GM19328 (cell line): ENCODE results near the gene OR51B5.
"Not testable (repeated sequence)": the region's sequence is repeated elsewhere in the genome, so short reads cannot be mapped to it uniquely, and the experiment has no call there.

Experiments
- ATAC-seq: cut with Tn5 transposase; IDR thresholded peaks from one replicate; pipeline ENCODE4 v1.9.1; 2021; ENCODE audit warnings: mild to moderate bottlenecking, moderate library complexity; ENCODE audit not compliant: unreplicated experiment

OR51B5 gene, protein sequence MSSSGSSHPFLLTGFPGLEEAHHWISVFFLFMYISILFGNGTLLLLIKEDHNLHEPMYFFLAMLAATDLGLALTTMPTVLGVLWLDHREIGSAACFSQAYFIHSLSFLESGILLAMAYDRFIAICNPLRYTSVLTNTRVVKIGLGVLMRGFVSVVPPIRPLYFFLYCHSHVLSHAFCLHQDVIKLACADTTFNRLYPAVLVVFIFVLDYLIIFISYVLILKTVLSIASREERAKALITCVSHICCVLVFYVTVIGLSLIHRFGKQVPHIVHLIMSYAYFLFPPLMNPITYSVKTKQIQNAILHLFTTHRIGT

DNA sequence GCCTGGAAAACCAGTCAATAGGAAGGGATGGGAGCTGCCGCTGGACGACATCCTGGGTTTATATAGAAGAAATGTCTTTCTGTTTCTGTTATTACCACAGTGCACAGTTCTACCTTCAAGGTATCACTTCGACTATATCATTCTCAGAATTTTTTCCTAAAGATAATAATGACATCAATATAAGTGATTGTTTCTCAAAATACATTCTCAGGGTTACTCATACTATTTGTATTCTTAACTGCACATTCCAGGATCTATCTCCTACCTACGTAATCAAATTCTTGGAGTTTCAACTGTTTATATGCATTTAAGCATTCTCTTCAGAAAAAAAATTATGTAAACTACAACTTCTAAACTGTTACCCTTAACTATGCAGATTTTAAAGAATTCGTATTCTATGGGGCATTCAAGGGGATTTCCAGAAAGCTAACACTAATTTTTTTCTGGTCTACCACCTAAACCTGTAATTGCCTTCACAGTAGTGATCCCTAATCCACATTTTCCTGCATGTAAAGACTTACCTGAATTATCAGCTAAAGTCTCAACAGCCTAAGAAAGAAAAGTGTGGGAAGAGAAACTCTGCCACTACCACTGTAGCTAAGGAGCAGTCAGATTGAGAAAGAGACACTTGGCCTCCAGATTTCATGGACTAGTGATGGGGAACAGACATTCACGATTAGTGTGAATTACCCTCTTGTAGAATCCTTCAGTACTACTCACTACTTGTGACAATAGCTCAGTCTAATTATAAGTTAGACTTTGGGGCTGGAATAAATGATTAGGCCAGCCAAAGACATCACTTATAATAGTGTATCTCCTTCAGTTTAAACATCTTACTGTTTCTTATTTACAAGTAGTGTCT, at the start of gene OR51B5:
Gene OR51B5, minus strand, starts transcription at position 51 of the 862 bp plus-strand sequence. Its CDS starts 0 bp downstream, at position 51.
- no peak for ATAC-seq

DNA sequence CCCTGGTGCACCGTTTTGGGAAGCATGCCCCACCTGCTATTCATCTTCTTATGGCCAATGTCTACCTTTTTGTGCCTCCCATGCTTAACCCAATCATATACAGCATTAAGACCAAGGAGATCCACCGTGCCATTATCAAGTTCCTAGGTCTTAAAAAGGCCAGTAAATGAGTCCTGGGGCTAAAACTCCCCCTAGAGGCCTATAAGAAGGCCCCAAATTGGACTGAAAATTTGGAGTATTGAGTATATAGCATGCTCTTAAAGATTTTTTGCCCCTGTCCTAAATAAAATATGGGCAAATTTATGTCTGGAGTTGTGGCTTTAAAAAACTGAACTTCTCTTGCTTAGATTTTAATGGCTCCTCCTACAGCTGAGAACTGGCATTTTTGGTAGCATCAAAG, 46.9 kb upstream of the OR51B5 start:
- ATAC-seq, result no peak

DNA sequence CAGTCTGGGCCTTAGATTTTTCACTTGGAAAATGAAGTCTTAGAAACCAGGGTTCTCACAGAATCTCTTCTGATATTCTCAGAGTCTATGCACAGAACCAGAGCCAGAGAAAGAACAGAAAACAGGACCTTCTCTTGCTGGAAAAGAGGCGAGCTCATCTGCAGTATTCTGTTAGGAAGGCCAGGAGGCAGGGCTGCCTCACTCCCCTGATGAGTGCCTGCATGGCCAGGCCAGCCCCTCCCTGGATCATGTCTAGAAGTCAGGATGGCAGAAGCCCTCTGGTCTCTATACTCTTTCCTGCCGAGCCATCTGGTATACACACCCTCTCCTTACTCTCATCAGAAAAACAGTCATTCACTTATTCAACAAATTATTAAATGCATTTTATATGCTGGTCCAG, 41.0 kb upstream of the OR51B5 start:
- no peak for ATAC-seq

DNA sequence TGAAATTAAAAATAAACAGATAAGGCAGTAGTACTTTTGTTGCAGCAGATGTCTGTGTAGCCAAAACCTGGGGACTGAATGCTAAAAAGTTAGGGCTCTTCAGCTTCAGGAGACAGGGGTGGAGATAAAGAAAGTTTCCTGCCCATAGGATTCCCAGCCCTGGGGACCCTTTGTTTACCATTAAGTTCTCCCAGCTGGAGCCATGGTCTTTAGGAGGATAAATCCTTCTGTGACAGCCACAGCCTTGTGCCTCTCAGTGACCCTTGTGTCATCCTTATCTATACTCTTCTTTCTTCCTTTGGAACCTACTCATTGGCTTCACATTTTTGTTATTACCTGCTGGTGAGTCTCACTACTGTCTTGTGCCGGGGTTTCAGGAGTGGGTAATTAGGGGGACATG, 40.3 kb upstream of the OR51B5 start, which contains the start of gene OR51M1:
Gene OR51M1, plus strand, starts transcription at position 237 of the 400 bp plus-strand sequence. CDS start 5,587 bp downstream, outside the sequence.
- ATAC-seq, result no peak

DNA sequence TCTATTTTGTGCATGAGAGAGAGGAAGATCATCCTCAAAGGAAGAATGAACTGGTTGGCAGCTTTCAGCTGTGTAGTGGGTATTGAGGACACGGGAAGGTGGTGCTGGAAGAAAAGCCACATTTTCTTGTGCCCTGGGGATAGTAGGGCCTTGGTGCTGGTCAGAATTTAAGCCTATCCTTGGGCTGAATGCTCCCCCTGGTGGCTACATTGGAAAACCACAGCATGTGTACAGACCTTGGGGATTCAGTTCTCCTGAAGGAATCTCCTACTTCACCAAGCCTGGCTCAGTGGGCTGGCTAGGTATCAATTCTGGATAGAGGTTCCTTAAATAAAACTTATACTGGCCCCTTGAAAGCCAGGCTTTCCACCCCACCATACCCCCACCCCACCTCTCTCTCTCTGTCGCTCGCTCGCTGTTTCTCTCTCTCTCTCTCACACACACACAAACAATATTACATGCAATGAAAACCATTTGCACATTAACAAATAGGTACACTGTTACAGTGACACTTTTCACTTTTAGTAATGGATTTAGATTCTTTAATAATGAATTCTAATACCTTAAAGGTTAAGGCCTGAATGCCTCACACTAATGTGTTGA, 37.5 kb upstream of the OR51B5 start:
- ATAC-seq, result no peak

DNA sequence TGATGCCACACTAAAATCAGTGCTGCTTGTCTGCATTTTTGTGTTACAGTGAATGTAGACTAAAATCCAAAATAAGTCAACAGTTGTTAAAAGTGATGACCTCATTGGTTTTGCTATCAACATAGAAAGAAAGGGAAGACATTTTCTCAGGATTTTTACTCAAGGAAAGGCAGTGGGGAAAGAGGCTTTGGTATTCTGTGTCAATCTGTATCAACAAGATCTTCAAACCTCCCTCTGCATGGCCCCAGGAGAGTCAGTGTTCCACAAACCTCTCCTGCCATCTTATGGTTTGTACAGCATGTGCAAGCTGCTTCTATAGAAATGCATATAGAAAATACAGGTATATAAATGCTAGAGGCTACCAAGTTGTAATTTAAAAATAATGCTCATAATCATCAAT, 26.5 kb upstream of the OR51B5 start:
- no peak for ATAC-seq

DNA sequence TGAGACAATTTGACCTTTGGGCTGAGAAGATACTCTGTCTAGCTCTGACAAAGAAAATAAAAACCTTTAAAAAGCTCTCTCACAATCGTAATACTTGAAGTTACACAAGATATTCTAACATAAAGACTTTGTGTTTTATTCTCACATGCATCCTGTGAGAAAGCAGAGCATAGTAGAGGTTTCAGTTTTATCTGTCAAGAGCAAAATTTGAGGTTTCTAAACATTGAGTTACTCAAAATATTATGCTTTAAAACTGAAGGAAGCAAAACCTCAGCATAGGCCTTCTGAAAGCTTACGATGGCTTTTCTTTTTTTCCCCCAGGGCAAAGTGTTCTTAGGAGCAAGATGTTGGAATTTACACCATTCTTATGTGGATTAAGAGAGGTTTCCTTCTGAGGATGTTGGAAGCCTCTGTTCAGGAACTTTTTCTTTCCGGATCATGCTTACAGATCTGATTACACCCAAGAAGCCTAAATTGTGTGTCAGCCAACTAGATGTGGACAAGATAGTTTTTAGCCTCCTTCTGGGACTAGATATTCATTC, 25.2 kb upstream of the OR51B5 start:
- ATAC-seq, result no peak

DNA sequence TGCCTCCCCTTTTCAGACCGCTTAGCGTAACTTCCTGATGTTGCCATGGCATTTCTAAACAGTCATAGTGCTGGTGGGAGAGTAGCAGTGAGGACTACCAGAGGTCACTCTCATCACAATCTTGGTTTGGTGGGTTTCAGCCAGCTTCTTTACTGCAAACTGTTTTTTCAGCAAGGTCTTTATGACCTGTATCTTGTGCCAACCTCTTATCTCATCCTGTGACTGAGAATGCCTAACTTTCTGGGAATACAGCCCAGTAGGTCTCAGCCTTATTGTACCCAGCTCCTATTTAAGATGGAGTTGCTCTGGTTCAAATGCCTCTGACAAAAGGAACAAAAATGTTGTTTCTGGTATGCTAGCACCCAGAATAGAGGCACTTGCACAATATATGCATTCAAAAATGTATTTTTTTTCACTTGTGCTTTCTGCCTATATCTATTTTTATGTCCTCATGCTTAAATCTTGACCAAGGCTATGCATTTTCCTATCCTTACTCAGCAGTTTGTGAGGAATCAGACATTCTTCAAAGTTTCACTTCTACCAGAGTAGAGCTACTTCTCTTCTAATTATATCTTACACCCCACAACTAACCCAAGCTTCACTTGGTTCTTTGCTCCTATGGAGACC, 24.2 kb upstream of the OR51B5 start:
- ATAC-seq, result no peak

DNA sequence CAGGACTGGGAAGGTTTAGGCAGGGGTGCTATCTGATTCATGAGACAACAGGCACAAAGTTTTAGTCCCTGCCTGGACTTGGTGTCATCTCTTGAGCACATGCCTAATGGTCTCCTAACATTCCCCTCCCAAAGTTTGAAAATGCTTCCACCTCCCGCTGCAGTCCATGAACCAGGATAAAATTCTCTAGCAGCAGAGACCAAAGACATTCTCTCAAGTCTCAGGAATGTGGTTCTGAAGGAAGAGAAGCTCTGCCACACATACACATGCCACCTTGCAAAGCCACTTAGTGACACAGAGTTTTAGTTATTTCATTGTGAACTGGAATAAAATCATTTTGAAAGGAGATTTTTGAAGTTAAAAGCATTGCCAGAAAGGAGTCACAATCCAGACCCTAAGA, 23.5 kb upstream of the OR51B5 start:
- no peak for ATAC-seq

DNA sequence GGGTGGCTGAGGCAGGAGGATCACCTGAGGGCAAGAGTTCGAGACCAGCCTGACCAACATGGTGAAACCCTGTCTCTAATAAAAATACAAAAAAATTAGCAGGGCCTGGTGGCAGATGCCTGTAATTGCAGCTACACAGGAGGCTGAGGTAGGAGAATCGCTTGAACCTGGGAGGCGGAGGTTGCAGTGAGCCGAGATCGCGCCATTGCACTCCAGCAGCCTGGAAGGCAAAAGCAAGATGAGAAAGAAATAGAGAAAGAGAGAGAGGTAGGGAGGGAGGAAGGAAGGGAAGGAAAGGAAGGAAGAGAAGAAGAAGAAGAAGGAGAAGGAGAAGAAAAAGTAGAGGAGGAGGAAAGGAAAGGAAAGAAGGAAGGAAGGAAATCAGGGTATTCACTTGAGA, 23.0 kb upstream of the OR51B5 start:
- not testable (repeated sequence) for ATAC-seq

DNA sequence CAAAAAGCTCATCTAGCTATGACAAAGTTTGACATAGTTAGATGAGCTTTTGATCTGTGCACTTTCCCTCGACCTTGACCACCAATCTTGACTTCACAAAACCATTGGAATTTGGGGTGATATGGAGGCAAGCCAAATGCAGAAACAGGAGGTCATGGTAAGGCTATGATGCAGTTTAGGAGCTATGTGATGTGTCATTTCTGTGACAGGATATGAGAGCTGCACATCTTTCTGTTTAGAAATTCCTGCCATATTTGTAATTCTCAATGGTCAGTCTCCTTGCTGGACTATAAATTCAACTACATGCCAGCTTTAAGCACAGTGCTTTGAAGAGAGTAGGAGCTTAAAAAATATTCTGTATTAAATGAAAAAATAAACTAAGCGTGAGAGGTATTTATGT, 20.9 kb upstream of the OR51B5 start:
- no peak for ATAC-seq

DNA sequence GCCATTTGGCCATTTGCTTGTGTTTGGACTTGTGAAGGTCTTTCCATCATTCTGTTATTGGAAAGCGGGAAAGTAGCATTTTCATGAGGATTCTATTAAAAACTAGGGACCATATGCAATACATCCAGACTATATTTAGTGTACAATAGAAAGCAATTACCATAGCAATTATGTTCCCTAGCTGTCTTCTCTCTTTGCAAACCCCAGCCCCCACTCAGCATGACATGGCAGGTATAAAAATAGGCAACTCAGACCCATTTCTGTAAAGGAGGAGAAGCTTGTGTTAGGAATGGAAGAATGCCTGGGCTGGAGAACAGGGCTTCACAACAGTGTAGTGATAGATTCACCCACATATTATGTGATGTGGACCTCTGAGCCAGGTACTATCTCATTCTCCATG, 20.4 kb upstream of the OR51B5 start:
- no peak for ATAC-seq

DNA sequence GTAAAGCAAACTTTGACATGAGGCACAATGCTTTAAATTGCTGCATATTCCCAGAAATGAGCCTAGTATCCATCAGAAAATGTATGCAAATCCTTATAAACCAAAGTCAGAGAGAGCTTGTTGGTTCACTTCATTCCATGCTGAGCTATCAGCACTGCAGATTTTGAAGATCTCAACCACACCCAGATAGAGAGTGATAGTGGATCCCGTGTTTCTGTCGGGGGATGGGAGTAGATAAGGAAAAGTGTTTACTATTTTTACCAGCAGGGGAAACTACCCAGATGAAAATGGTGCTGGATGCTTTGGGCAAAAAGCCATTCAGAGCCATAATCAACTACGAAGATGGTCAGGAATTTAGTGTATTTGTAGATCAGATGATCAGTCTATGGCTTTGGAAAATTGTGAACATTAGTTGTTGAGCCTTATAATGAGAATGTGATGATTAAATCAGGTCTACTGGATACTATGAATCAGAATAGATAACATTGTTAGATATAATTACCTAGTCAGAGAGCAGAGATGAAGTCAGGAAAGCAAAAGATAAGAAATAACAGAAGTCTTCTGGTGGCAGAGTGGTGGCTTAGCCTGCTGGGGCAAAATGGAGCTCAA, 18.8 kb upstream of the OR51B5 start:
- no peak for ATAC-seq

DNA sequence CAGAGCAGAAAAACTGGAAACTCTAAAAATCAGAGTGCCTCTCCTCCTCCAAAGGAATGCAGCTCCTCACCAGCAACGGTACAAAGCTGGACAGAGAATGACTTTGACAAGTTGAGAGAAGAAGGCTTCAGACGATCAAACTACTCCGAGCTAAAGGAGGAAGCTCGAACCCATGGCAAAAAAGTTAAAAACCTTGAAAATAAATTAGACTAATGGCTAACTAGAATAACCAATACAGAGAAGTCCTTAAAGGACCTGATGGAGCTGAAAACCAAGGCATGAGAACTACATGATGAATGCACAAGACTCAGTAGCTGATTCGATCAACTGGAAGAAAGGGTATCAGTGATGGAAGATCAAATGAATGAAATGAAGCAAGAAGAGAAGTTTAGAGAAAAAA, 12.7 kb upstream of the OR51B5 start:
- ATAC-seq, result not testable (repeated sequence)

DNA sequence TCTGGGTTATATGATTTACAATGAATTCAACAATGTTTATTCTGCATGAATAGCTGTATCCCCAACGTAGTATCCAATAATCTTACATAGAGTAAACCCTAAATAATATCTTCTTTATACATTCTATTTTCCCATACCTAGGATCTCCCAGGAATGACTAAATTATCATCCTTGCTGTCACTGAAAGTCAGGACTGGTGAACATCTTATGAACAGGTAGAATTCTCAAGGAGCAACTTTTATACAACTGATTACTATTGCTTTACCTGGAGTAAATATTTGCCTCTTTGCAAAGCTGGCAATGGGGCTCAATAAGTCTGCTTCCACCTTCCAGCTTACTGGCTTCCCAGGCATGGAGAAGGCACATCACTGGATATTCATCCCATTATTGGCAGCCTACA, 7.9 kb upstream of the OR51B5 start, which contains the start of gene OR51B6:
Gene OR51B6, plus strand, starts transcription at position 301 of the 400 bp plus-strand sequence. Its CDS starts 0 bp downstream, at position 301.
- no peak for ATAC-seq

DNA sequence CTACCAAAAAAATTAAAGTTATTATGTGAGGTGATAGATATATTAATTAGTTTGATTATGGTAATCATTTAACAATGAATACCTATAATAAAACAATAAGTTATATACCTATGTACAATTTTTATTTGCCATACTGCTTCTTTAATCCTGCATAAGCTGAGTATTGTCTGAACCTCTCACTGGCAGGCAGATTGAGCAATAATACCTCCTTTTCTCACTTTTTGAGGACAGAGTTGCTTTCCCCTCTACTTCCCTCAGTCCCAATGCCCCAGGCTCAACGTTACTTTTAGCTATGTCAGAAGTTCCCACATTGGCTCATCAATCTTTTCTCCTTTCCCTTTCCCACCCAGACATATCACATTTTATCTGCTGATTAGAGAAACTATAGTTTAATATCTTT, 6.2 kb upstream of the OR51B5 start:
- ATAC-seq, result no peak

DNA sequence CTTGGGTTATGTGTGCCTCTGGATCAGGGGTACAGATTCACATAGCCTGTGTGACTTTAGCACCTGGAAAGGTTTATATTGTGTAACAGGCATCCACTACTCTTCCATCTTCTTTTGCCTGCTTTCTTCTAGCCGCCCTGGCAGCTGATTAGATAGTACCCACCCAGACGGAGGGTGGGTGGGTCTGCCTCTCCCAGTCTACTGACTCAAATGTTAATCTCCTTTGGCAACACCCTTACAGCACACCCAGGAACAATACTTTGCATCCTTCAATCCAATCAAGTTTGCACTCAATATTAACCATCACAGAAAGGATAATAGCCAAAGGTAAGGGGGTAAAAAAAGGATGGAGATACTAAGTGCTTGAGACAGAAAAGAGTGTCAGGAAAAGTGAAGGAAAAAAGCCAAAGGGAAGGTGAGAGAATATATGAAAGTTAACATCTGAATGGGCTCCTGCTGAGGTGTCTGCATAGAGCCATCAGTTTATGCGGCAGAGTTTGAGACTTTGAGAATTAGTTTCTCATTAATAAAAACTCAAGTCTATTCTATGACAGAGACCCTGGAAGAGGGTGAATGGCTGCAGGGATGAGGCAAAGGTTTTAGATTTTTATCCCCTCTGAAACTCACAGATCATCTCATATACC, 5.3 kb upstream of the OR51B5 start:
- no peak for ATAC-seq

DNA sequence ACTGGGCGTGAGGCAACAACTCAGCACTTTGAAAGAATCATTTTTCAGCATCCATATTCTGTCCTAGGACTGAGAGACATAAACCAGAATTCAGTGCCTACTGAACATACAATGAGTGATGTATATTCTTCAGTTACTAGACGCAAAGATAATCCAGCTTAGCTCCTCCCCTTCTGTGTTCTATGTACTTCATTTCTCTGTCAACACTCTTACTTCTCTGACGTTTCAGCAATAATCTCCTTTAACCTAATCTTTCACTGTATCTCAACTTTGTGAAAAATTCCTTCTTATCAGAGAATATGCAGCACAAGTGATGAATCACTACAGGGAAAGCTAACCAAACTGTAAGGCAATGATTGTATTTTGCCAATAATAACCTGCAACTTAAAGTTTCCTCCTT, 2.5 kb upstream of the OR51B5 start:
- no peak for ATAC-seq

DNA sequence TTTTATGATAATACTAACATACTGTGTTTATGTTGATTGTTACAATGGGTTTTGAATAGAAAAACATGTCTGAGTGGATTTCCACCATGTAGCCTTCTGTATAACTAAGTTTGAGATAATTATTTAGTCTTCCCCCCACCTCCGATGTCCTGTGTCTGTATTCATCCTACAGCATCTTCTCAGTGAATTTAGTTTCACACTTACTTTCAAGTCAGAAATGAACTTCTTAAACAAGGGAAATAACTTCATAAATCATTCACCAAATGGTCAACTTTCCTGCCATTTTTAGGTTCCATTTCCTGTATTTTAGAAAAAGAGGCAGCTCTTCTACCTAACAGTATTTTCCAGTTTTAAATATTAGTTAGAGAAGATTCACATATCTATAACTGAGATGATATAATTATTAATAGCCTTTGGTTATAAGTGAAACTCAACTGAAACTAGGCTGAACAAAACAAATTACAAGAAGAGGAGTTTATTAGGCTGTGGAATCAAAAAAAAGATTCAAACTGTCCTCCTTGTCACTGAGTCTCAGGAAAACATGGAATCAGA, 3.5 kb downstream of the OR51B5 start:
- no peak for ATAC-seq

DNA sequence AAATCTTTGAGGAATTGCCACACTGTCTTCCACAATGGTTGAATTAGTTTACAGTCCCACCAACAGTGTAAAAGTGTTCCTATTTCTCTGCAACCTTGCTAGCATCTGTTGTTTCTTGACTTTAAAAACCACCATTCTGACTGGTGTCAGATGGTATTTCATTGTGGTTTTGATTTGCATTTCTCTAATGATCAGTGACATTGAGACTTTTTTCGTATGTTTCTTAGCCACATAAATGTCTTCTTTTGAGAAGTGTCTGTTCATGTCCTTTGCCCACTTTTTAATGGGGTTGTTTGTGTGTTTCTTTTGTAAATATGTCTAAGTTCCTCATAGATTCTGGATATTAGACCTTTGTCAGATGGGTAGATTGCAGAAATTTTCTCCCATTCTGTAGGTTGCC, 6.1 kb downstream of the OR51B5 start:
- ATAC-seq, result not testable (repeated sequence)
